OCI-LY3 (cell line): ENCODE measurements around the gene SYT4.
"Not testable (repeated sequence)": the region's sequence is repeated elsewhere in the genome, so short reads cannot be mapped to it uniquely, and the experiment has no call there.

Source experiments
- EZH2phosphoT487 ChIP-seq: fragments of 200-600 bp; shearing (Covaris generic); IDR thresholded peaks from 2 replicates; pipeline ENCODE4 v1.6.1; 2018; ENCODE audit warnings: antibody characterized with exemption, mixed run types, low read depth
- TF ChIP-seq, protein P1 (sequence below): fragments of 200-600, 300-600 bp; sonication (generic); IDR thresholded peaks from 2 replicates; pipeline ENCODE4 v1.5.1; 2014; ENCODE audit warnings: antibody characterized with exemption, low read length, low read depth

- TF ChIP-seq, protein P1, sequence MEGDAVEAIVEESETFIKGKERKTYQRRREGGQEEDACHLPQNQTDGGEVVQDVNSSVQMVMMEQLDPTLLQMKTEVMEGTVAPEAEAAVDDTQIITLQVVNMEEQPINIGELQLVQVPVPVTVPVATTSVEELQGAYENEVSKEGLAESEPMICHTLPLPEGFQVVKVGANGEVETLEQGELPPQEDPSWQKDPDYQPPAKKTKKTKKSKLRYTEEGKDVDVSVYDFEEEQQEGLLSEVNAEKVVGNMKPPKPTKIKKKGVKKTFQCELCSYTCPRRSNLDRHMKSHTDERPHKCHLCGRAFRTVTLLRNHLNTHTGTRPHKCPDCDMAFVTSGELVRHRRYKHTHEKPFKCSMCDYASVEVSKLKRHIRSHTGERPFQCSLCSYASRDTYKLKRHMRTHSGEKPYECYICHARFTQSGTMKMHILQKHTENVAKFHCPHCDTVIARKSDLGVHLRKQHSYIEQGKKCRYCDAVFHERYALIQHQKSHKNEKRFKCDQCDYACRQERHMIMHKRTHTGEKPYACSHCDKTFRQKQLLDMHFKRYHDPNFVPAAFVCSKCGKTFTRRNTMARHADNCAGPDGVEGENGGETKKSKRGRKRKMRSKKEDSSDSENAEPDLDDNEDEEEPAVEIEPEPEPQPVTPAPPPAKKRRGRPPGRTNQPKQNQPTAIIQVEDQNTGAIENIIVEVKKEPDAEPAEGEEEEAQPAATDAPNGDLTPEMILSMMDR: not testable (repeated sequence)
- TF ChIP-seq EZH2phosphoT487: not testable (repeated sequence)
Measured at GRCh38 chr18:43286187-43286586, 8.9 kb upstream of the SYT4 start.
